Lower leg skin (tissue), 4 donors: ENCODE measurements around the gene HAS3. TPM values are rescaled to one million over a fixed set of nuclear protein-coding genes. Genes with fewer than 3 reads are reported as not detected.

Source experiments
- DNase-seq, 2 donors: peaks; one replicate each; pipeline ENCODE4 v3.0.0-alpha.2; 2019; ENCODE audit warnings: low spot score in 2 of 2
- H3K4me3 ChIP-seq: fragments of 200-600 bp; sonication (generic); 2 replicates; pipeline ENCODE4 v1.5.1; 2017; ENCODE audit warnings: mild to moderate bottlenecking, low read depth; ENCODE audit not compliant: poor library complexity, severe bottlenecking
- CTCF ChIP-seq, 3 donors: fragments of 450-650 bp; IDR thresholded peaks; one replicate each; pipeline ENCODE4 v1.5.1; 2016; ENCODE audit warnings: antibody characterized with exemption in 3 of 3, mild to moderate bottlenecking in 3 of 3, moderate library complexity in 2 of 3
- POLR2A ChIP-seq, 2 donors: fragments of 450-650 bp; IDR thresholded peaks; one replicate each; pipeline ENCODE4 v1.6.1; 2016 to 2017; ENCODE audit warnings: antibody characterized with exemption in 2 of 2, mild to moderate bottlenecking in 1 of 2, moderate library complexity in 1 of 2
- WGBS, 2 donors: methylation state at CpG; one replicate each; pipeline ENCODE4 v1.1.5; 2018; 5-methylcytosine and 5-hydroxymethylcytosine counted together
- intact Hi-C: fragments of 100-400 bp; cut with DNase I; formaldehyde crosslinking; loops from one replicate; pipeline ENCODE4 v1.15.0; 2023; ENCODE audit warnings: low total_unique reads
- total RNA-seq, 4 donors: library from RNA; depleted of rRNA; stranded (reverse); fragments of >200 nt; gene quantifications; one replicate each; pipeline ENCODE4 v1.1.0, GENCODE V29; 2016

The HAS3 gene
- total RNA-seq, 4 donors from 2014 or later, result 3.5 to 7.5 (median 4.8) TPM

- H3K4me3 ChIP-seq, result no peak overlapping the region
- no peak for TF ChIP-seq POLR2A (IDR thresholded peaks at IDR 0.05)
- no peak for TF ChIP-seq CTCF (IDR thresholded peaks at IDR 0.05)
- 44 to 48% methylated on average over 8 of the region's 8 CpGs for WGBS, 2 donors
- intact Hi-C loops, result no loop called here
- DNase-seq, result peak in 1 of 2 donors; percentile 61
Observed at GRCh38 chr16:69166221-69166833, 60.9 kb downstream of the HAS3 start.

- 84 to 87% methylated on average over 7 of the region's 7 CpGs for WGBS, 2 donors
- DNase-seq, result no peak
- H3K4me3 ChIP-seq, result no peak overlapping the region
- TF ChIP-seq POLR2A (IDR thresholded peaks at IDR 0.05) (no peak), CTCF (IDR thresholded peaks at IDR 0.05) (no peak)
- intact Hi-C loops, result no loop called here
Observed at GRCh38 chr16:69166946-69167930, 61.8 kb downstream of the HAS3 start.

Other genes with a start within 250 kb of the HAS3 start
- gene CHTF8, start 26.9 kb downstream of the HAS3 start, total RNA-seq, result 100 to 1,000 TPM in 1 of 4 donors, 10 to 100 TPM in 3; 77.8 to 124 (median 82.8) TPM
- gene UTP4, start 27.0 kb downstream of the HAS3 start, total RNA-seq, result 10 to 100 TPM; 13.3 to 22.0 (median 15.0) TPM
- 10 to 100 TPM; 32.5 to 60.4 (median 51.8) TPM for gene SNTB2, start 81.5 kb downstream of the HAS3 start, total RNA-seq
- 10 to 100 TPM; 34.8 to 57.5 (median 35.6) TPM for gene VPS4A, start 205.7 kb downstream of the HAS3 start, total RNA-seq
- gene PDF, start 224.9 kb downstream of the HAS3 start, total RNA-seq, result 10 to 100 TPM; 17.7 to 20.1 (median 18.1) TPM
- 10 to 100 TPM; 40.8 to 57.8 (median 47.6) TPM for gene COG8, start 233.9 kb downstream of the HAS3 start, total RNA-seq
- gene NIP7, start 234.1 kb downstream of the HAS3 start, total RNA-seq, result 10 to 100 TPM; 11.0 to 13.8 (median 12.7) TPM
- gene TMED6, start 246.1 kb downstream of the HAS3 start, total RNA-seq, result not detected